Hematopoietic multipotent progenitor cell treated with erythropoietin and hydrocortisone succinate and interleukin-3 and kit ligand, for 4 days (in vitro differentiated cells): Measurements from ENCODE around the gene CSTA.

Source experiments
- DNase-seq: peaks from one replicate; pipeline ENCODE4 v3.0.0-alpha.2; 2015

CSTA gene

DNA sequence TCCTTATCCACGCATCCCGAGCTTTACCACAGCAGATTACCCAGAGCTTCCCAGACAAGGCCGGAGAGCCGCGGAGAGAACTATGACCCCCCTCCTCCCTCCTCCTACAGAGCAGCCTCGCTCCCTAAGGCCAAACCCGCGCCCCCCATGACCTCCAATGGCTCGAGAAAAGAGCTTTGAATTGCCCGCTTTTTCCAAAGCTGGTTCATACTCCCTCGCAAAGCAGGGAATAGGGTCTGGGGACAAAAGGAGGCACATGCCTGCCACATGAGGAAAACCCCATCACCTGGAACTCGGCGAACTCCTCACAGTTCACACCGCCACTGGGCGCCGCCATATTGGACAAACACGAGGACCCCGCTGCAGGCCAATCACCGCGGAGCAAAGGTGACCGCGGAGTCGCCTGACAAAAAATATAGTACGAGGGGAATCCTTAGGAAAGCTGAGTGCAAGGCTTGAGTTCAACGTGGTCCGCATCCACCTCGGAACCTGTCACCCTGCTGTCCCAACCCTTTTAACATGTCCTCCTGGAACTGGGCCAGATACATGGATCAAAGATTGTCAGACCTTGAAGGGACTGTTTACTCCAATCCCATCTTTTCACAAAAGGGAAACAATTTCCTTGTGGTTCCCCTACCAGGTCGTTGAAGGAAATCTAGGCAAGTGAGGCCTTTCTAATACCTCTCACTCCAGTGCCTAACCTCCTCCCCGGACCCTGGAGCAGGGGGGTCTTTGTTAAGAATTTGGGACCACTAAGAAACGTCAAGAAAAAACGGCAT lies 58.0 kb downstream of the CSTA start, which contains the start of gene MIX23:
Gene MIX23, minus strand, starts transcription at position 344 of the 779 bp plus-strand sequence. Its CDS starts 7 bp downstream, at position 337.
- peak; percentile 94 for DNase-seq

DNA sequence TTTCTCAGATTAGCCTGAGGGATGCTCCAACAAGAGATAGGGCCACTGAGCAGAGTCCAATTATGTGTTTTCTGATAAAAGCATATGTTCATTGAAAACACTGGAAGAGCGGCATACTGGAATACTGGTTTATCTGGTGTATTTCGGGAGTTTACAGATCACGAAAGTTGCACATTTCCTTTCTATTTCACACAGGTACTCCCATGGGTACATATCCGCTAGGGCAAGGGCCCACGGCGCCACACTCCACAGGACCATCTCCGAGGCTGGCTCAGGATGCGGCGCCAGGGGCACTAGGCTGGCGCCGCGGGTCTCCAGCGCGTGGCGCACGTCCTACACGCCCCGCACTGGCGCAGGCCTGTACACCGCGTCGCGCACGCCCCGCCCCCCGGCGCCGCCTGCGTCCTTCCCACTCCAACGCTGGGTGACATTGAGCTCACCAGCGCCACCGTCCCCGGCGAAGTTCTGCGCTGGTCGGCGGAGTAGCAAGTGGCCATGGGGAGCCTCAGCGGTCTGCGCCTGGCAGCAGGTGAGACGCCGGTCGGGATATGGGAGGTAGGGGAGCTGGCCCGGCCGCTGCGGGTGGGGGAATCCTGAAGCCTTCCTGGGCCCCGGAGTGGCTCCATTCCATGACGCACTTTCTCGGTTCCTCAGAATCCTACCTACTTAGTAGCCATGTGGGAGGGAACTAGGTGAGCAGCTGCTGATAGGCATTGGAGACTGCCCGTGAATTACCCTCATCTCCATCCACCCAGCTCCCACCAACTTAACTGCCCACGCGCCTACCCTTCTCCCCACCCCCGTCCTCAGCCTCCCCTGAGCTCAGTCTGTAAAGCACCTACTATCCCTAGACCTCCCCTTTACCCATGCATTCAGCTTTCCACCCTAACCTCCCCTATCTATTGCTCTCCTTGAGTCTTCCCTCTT lies 59.0 kb downstream of the CSTA start, which contains the start of gene FAM162A:
Gene FAM162A, plus strand, starts transcription at position 412 of the 927 bp plus-strand sequence. Its CDS starts 84 bp downstream, at position 496.
- DNase-seq = peak; percentile 98

DNA sequence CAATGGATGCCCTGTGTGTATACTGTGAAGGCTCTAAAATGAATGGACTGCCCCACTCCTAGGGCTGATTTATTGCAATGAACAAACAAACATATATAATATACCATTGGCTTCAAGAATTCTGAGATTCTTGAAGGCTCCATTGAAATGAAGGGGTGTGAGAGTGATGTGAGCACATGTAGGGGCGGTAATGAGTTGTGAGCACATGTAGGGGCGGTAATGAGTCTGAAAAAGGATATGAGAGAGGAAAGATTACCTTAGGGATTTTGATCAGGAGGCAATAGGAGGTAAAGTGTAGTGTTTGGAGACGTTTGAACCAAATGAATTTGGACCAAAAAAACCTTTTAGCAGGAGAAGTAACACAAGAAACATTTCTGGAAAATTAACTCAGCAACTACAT lies 62.7 kb downstream of the CSTA start:
- no peak for DNase-seq

DNA sequence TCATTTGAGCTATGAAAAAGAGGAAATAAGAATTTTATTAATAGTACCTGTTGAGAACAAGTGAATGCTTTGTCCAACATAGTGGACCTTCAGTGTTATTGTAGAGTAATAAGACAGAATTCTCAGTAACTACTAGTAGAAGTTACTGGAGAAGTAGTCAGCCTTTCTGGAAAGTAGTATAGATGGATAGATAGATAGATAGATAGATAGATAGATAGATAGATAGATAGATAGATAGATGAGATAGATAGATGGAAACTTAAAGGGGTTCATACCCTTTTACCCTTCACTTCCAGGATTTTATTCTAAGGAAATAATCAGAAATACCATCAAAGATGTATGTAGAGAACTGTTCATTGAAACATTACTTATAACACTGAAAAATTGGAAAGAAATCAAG lies 64.1 kb downstream of the CSTA start:
- no peak for DNase-seq

DNA sequence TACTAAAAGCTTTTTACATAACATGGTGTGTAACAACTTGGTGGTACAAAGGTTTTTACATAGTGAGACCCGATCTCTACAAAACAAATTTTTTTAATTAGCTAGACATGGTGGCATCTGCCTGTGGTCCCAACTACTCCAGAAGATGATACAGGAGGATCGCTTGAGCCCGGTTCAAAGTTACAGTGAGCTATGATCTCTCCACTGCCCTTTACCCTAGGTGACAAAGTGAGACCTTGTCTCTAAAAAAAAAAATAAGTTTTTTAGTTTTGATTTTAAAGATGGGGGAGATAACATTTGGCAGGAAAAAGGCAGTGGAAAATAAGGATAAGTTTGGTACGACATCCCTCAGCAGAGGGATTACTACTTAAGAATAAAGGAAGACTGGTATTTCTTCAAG lies 64.8 kb downstream of the CSTA start:
- DNase-seq = no peak

DNA sequence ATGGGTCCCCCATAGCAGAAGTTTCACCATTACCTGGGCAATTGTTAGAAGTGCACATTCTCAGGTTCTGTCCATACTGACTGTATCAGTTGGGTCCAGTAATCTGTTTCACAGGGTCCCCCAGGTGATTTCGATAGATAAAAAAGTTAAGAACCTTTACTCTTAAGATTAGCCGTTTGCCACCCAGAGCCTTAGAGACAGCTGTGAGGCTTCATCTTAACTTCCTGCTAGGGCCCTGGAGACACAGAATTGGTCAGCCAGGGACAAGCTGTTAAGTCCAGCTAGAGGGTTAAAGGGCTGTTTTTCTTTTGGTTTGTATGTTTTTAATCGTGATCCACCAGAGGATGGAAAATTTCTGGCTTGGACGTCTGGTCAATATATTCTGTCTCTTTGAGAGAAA lies 65.6 kb downstream of the CSTA start:
- DNase-seq = peak; percentile 32
